GM18502 (cell line): ENCODE measurements around the gene U2AF2.

Source experiments
- ATAC-seq: cut with Tn5 transposase; IDR thresholded peaks from one replicate; pipeline ENCODE4 v1.9.1; 2021; ENCODE audit warnings: mild to moderate bottlenecking; ENCODE audit not compliant: unreplicated experiment, poor library complexity

Gene U2AF2

DNA sequence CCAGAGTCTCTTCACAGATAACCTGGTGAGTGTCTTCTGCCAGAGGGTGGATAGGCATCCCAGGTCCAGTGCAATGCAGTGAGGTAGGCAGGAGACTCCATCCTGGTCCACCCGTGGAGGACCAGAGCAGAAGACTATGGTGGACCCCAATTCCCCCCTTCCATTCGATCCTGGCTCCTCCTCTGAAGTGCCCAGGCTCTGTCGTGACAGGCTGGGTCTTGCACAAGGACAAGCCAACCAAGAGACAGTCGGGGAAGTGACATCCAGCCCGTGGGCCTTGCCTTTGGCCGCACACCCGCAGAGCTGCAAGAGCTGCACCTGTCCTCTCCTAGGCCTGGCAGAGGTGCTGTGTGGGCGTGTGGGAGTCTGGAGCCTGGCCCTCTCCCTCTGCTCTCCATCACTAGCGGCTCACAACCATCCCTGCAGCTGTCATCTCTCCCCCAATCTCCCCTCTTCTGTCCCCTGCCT lies 33.6 kb upstream of the U2AF2 start:
- no peak for ATAC-seq

- ATAC-seq: no peak
Measured at GRCh38 chr19:55621673-55622231, 33.1 kb upstream of the U2AF2 start.

DNA sequence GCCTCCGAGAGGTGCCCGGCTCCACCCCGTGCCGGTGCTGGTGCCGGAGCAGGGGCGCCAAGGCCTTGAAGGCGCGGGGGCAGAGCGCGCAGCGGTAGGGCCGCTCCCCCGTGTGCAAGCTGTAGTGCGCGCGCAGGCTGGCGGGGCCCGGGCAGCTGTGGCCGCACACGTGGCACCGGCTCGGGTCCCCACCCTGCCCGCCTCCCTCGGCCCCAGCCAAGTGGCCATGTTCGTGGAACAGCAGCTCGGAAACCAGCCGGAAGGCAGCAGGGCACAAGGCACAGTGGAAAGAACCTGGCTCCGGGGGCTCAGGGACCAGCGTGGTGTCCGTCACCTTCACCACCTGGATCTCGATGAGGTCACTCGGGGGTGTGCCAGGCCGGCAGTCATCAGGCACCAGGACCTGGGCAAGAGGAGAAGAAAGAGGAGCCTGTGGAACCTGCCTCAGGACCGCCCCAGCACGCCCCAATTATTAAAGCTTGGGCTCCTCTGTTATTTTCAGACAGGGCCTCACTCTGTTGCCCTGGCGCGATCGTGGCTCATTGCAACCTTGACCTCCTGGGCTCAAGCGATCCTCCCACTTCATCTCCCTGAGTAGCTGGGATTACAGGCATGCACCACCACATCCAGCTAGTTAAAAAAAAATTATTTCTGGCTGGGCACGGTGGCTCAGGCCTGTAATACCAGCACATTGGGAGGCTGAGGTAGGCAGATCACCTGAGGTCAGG lies 32.4 kb upstream of the U2AF2 start:
- no peak for ATAC-seq

GRCh38 chr19:55623130-55623529 lies 31.7 kb upstream of the U2AF2 start:
- no peak for ATAC-seq

GRCh38 chr19:55623561-55623960 lies 31.3 kb upstream of the U2AF2 start:
- no peak for ATAC-seq

- peak; percentile 63 for ATAC-seq
Measured at GRCh38 chr19:55624109-55625003, 30.5 kb upstream of the U2AF2 start, which contains the start of gene ZNF784. Gene ZNF784 (minus strand): TSS chr19:55624566. CDS start chr19:55624561, 5 bp downstream.

DNA sequence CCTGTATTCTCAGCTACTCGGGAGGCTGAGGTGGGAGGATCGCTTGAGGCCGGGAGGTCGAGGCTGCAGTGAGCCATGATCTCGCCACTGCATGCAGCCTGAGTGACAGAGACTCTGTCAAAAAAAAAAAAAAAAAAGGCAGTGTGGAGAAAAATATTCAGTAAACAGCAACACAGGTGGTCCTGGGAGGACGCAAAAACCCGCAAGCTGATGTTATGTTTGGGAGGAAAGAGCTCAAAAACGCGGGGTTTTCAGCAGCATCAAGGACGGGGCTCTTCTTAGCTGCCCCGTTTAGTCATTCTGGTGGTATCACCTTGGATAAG lies 29.9 kb upstream of the U2AF2 start:
- ATAC-seq: no peak

DNA sequence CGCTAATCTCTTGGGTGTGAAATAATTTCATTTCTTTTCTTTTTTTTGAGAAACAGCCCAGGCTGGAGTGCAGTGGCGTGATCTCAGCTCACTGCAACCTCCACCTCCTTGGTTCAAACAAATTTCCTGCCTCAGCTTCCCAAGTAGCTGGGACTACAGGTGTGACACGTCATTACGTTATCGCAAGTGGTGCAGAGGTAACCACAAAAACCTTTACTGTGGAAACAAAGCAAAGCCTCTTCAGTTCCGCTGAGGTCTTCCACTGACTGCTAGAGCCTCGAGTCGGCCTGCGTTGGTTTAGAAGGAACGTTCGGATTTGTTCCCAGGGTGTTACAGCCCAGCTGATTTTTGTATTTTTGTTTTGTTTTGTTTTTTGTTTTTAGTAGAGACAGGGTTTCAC lies 28.5 kb upstream of the U2AF2 start:
- ATAC-seq: no peak

DNA sequence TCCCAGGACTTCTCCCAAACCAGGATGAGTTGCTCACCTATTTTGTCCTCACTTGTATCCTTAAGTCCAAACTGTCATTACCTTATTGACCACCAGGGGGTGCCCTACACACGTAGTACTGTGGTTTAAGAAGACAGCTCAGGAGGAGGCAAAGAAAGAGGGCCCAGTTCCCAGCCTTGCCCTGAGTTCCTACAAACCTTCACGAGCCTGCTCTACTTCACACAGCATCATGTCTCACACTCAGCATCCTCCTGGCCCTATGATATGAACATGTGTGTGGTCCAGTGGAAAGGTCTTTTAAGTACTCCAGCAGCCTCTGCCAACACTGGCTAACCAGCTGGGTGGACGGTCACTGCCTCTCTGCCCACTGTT lies 22.4 kb upstream of the U2AF2 start:
- ATAC-seq: no peak

- no peak for ATAC-seq
Measured at GRCh38 chr19:55633861-55634260, 21.0 kb upstream of the U2AF2 start.

GRCh38 chr19:55635334-55635717 lies 19.5 kb upstream of the U2AF2 start:
- no peak for ATAC-seq

- ATAC-seq: no peak
Measured at GRCh38 chr19:55635856-55636440, 18.9 kb upstream of the U2AF2 start.

DNA sequence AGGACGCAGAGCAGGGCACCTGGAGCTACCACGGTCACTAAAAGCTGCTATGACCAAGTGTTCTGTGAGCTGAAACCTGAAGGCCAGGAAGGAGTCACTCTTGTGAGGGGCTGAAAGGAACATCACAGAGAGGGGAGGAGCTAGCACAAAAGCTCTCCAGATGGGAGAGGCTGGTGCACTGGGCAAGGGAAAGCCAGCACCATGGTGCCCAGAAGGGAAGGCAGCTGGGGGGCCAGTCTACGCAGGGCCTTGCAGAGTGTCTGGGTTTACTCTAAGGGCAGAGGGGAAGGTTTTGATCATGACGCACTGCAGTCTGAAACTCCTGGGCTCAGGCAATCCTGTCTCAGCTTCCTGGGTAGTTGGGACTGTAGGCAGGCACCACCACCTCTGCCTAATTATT lies 18.1 kb upstream of the U2AF2 start:
- ATAC-seq: no peak

DNA sequence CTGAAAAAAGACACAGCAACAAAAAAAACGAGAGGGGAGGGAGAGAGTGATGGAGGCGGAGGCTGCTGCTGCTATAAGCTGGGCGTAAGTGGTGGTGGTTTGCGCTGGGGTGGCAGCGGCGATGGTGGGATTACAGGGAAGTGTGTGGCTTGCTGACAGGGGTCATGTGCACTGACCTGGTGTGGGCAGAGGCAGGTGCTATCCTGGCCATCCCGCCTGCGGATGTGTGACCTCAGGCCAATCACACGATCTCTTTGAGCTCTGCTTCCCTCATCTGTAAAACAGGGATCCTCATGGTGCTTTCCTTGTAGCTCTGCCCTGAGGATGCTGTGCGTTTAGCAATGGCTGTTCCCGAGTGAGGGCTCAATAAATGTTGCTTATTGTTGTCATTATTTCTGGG lies 17.3 kb upstream of the U2AF2 start:
- no peak for ATAC-seq

GRCh38 chr19:55638864-55639359 lies 15.9 kb upstream of the U2AF2 start:
- ATAC-seq: no peak

- ATAC-seq: peak; percentile 19
Measured at GRCh38 chr19:55640043-55640576, 14.7 kb upstream of the U2AF2 start.

DNA sequence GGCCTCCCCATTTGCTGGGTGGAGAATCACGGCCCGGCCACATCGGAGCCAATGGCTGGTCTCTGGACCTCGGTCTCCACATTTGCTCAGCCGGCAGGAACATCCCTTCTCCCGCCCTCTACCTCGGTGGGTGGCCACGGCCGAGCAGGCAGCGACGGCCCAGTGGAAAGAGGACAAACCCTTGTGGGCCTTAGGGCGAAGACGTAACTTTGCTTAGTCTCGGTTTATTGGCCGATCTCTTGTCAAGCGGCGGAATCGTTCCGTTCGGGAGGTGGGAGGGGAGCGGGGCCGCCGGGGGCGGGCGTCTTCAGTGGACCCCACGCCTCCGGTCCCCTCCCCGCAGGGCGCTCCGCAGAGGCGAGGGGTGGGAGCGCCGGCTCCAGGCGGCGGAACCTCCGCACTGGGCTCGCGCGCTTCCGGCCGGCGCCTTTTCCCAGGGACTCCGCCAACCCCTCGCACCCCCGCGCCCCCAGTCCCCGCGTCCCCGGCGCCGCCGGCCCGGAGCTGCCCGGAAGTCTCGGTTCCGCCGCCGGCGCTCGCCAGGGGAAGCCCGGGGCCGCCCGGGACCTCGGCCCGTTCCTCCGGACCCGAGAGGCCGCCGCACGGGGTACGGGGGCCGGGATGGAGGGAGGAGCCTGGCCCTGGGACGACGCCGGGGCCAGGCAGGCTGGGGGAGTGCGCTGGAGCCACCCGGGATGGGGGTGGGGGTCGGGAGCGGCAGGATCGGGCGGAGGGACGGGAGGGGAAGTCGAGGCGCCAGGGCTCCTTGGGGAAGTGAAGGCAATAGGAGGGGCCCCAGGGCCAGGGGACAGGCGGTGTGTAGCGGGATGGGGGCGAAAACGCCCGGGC lies 14.0 kb upstream of the U2AF2 start, which contains the start of gene ZNF580:
ZNF580 (plus strand) TSS at position 426 of the 849 bp plus-strand sequence. CDS start 1,507 bp downstream, outside the sequence.
- peak; percentile 39 for ATAC-seq

GRCh38 chr19:55641426-55642152 lies 13.2 kb upstream of the U2AF2 start:
- ATAC-seq: no peak
